A172 (cell line): Measurements from ENCODE around the gene OR51E1. TPM values are rescaled to one million over a fixed set of nuclear protein-coding genes. Genes with fewer than 3 reads are reported as not detected.

Source experiments
- DNase-seq: peaks from one replicate; pipeline ENCODE4 v3.0.0-alpha.2; 2015; ENCODE audit warnings: low spot score
- total RNA-seq: library from RNA; depleted of rRNA; stranded (reverse); fragments of >200 nt; shearing (Covaris generic); gene quantifications from 2 replicates; pipeline ENCODE4 v1.2.3, GENCODE V29; 2014; rRNA removed

OR51E1 gene
- not detected in 2 replicates for total RNA-seq

DNA sequence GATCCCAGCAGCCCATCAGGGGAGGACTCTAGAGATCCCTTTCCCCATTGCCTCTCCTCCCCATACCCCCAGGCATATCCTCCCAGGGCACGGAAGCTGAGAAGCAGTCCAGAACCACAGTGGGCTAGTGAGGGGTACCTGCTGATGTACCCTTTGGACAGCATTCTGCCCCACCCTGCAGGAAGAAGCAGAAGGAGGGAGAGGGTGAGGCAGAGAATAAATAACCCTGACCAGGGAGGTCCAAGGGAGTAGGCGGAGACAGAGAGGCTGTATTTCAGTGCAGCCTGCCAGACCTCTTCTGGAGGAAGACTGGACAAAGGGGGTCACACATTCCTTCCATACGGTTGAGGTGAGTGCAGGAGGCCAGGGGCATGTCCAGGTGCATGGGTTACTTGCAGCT lies at the start of gene OR51E1:
Gene OR51E1 (plus strand): TSS at position 301 of the 400 bp plus-strand sequence. CDS start 8,545 bp downstream, outside the sequence.
- DNase-seq: no peak

GRCh38 chr11:4605057-4605456 lies 38.7 kb upstream of the OR51E1 start:
- DNase-seq: no peak

- DNase-seq: peak; percentile 15
Measured at GRCh38 chr11:4606231-4607015, 37.4 kb upstream of the OR51E1 start.

DNA sequence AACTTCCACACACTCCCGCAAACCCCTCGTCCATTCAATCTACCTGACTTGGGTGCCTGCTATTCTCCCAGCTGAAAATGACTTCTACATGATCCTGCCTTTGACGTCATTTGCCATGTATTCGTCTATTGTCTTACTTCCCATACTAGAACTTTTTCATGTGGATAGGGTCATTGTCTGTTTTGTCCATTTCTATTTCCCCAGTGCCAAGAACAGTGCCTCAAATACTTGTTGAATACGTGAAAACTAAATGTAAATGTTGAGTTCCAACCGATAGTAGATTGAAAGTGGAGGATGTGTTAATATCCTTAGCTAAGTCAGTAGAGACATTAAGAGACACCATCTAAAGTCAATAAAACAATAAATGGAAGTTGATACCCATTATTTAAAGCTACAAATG lies 36.7 kb upstream of the OR51E1 start:
- no peak for DNase-seq

DNA sequence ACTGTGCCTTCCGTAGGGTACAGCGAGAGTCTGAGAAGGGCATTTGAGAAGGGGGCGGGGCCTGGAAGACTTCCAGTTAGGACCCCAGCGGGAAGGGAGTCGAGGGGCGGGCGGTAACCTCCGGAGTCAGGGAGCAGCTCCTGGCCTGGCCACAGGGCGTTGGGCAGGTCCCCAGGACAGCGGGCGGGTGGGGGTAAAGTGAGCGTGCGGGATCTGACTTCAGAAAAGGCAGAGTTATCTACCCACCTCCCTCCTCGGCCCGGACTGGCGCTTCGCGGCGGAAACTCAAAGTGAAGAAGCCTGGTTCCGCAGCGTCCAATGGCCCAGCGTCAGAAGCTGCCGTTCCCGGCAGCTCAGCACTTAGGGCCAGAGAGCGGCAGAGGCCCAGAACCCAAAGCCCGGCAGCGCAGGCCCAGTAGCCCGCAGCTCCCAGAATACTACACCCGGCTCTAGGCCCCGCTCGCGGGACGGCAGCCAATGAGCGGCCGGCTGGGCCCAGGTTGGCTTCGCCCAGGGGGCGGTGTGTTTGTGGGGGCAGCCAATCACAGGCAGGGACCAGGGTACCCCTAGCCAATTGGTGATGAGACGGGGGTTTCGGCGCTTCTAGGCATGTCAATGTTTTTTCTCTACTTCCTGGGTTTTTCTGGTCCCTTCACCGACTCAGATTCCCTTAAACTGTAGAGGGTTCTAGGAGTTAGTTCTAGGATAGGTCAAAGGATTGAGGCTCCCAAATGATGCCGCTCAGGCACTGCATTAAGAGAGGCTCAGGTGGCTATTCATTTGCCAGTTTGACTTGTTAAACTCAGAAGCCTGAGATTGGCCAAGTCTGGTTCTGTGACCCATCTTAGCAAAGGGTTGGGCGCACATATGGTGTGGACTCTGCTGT lies 35.8 kb upstream of the OR51E1 start, which contains the start of gene TRIM68:
Gene TRIM68 (minus strand): TSS at position 451 of the 886 bp plus-strand sequence. CDS start 2,727 bp downstream, outside the sequence.
- peak; percentile 94 for DNase-seq

GRCh38 chr11:4610258-4610935 lies 33.4 kb upstream of the OR51E1 start:
- no peak for DNase-seq

- no peak for DNase-seq
Measured at GRCh38 chr11:4611986-4612385, 31.8 kb upstream of the OR51E1 start.

DNA sequence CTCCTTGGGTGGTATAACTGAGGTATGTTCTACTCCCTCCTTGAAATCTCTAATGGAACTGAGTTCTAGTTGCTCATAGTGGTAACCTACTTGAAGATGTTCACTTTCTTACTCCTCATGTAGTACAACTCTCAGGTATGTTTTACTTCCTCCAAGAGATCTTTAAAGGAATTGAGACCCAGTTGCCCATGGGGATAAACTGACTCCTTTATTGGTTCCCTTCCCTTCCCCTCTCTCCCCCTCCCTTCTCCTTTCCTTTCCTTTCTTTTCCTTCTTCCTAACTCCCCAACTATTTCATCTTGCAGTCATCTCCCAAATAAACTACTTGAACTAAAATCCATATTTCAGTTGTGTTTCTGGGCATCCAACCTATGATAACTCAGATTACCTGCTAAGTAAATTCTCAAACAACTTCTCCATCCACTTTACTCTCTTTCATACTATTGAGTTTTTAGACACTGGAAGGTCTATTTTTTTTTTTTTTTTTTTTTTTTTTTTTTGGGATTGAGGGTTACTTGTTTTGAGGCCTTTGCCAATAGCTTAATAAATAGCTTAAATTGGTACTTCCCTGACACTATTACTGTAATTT lies 27.8 kb upstream of the OR51E1 start:
- DNase-seq: no peak

DNA sequence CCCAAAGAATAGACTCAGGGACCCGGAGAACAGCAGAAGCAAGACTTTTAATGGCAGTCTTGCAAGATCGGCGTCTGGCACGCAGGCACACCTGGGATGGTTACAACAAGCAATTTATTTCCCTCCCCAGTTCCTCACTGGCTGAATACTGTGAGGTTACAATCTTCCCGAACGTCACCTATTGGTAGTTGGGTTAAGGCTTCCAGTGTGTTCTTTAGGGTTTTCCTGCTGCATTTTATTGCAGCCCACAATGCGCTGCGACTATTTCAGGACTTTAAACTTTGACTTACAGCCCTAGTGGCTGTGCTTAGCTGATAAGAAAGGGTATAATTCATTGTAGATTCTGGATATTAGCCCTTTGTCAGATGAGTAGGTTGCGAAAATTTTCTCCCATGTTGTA lies 24.3 kb upstream of the OR51E1 start:
- no peak for DNase-seq

DNA sequence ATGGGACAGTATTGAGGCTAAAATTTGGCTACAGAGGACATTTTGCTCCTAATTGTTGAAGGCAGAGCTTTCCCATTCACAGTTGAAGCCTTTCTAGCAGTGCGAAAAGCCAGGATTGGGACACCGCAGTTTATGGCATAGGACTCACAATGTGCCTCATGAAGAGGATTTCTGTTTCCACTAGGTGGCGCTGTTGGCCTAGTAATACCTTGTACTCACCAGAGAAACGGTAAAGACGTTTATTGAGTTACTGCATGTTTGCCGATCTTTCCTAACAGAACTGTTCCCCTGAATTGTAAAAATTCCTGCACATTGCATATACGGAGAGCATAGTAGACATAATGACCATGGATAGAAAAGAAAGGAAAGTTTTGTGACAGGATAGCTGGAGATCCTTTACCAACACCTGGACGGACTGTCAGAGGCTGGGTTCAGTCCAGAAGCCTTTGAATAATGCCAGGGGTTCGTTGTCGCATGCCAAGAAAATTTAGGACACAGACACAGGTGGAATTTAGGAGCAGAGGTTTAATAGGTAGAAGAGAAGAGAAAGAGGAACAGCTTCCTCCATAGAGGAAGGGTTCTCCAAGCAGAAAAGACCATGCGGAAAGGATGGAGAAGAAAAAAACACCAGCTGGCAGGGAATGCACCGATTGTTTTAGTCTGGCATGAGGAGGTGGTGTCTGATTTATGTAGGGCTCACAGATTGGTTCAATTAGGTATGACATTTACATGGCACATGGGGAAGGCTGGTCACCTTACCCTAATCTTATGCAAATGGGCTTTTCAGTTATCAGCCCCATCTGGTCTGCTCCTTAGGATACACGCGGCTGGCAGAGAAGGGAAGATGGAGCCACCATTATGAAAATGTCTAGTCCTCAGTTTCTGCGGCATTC lies 17.3 kb upstream of the OR51E1 start:
- peak; percentile 74 for DNase-seq

DNA sequence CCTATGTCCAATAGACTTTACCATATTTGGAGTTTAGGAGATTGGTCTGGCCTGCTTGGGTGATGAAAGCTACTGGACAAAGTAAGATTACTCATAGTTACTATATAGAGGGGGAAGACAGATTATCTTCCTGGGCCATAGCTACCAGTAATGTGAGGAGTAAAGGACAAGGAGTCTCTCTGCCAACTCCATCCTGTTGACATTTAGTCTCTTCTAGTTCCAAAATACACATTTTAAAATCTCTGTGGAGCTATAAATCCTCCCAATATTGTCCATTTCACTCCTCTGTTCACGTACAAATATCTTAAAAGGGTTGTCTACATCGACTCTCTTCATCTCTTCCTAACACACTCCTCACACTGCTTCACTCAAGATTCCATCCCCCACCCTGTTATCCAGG lies 7.6 kb upstream of the OR51E1 start:
- DNase-seq: no peak

DNA sequence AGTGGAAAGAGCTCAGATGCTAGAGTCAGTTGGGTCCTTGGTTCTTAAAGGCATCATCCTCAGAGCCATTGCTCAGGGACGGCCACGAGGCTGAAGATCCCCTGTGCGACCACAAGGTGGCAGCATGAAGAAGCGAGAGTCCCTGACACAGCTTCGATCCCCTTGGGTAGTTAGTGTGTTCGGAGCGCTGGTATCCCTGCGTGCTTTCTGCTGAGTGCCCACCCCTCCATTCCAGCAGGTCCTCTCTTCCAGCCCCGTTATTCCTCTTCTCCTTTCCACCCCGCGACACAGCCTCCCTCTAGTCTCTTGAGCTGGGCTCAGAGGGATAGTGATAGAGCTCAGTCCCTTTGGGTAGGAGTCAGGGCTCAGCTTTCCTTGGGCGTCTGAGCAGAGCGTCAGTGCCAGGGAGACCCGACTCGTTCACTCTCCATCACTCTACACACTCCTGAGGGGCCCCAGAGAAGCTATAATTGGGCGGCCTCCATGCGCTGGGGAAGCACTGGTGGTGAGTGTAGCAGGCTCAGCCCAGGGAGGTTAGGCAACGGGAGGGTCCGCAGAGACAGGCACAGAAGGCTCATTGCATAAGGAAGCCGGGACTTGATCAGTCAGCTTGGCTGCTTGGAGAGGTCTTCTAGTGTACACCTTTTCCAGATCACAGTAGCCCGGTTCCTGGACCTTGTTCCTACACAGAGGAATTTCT lies 6.7 kb upstream of the OR51E1 start, which contains the start of gene OR51D1:
Gene OR51D1 (plus strand): TSS at position 516 of the 700 bp plus-strand sequence. CDS start 2,314 bp downstream, outside the sequence.
- peak; percentile 57 for DNase-seq

DNA sequence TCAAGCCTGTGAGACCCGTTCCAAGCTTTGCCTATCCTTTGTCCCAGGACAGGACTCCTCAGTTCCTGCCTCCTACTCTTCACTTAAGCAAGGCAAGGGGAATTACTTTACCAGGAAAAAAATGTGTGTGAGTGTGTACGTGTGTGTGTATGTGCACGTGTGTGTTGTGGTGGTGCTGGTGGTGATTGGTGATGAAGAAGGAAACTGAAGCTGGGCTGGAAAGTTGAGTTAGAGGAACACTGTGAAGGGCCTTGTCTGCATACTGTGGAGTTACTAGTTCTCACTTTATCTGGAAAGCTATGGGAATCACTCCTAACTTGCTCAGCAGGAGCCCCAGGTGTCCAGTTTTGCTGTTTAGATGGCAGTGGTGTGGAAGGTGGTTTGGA lies 6.1 kb upstream of the OR51E1 start:
- DNase-seq: no peak

GRCh38 chr11:4639931-4640330 lies 3.9 kb upstream of the OR51E1 start:
- DNase-seq: no peak

DNA sequence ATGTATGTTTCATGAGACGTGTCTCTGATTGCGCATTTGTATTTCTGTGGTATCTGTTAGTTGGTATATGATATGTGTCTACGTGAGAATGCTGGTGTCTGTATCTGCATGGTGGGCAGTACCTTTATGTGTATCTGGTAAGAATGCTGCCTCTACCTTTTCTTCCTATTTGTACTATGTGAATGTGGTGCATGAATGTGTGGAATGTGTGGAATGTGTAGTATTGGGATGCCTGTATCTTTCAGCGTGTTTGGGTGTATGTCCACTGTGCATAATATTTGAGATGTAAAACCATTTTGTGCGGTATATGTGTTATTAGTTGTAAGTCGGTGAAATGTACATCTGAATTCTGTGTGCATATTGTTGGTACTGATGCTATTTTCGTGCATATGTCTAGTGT lies 2.3 kb upstream of the OR51E1 start:
- no peak for DNase-seq

- DNase-seq: no peak
Measured at GRCh38 chr11:4642043-4642442, 1.7 kb upstream of the OR51E1 start.

GRCh38 chr11:4643076-4643475 lies 706 bp upstream of the OR51E1 start:
- DNase-seq: no peak

DNA sequence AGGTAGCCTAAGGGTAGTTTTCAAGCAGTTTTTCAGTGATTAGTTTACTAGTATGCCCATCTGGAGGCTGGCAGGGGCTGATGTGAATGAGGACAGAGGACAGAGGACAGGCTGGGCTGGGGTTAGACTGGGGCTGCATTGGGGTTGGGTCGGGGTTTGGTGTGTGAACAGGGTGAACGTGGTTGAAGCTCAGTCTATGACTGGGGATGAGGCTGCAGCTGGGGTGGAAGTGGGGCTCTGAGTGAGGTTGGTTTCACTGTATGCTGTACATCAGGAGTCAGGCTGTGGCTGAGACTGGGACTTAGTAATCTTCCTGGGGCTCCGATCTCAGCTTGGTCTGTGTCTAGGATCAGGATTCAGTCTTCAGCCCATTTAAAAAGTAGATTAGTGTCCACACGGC lies 451 bp downstream of the OR51E1 start:
- DNase-seq: no peak

DNA sequence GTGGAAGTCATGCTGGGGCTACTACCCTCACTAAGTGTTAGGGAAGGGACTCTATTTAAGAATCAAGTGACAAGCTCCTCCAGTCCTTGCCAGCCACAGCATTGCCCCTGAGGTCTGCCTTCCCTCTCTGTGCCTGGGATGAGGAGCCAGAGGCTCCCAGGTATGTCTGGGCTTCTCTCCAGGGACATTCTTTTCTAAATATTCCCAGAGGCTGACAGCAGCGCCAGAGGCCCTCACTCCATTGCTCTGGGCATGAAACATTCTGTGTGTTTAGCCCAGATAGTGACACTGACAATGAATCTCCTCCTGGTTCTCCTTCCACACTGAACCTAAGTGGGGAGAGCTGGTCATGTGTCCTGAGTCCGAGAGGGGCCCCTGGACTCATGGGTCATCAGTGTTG lies 2.2 kb downstream of the OR51E1 start:
- no peak for DNase-seq

GRCh38 chr11:4647766-4648165 lies 4.0 kb downstream of the OR51E1 start:
- DNase-seq: no peak
